Osteocyte (in vitro differentiated cells): ENCODE measurements around the gene DOLK. TPM values are rescaled to one million over a fixed set of nuclear protein-coding genes. Genes with fewer than 3 reads are reported as not detected.
A peak's percentile ranks its signal among the peaks of the same experiment; 100 is the strongest.

Experiments
- DNase-seq: peaks from one replicate; pipeline ENCODE4 v3.0.0; 2021; ENCODE audit warnings: mixed read lengths; ENCODE audit not compliant: unreplicated experiment; ENCODE audit errors: extremely low spot score
- H3K27ac Mint-ChIP-seq: one replicate; pipeline ENCODE4 v1.8.0; 2021; ENCODE audit warnings: mild to moderate bottlenecking, mixed read lengths; ENCODE audit not compliant: unreplicated experiment
- H3K27me3 Mint-ChIP-seq: one replicate; pipeline ENCODE4 v1.8.0; 2021; ENCODE audit warnings: mixed read lengths; ENCODE audit not compliant: unreplicated experiment
- H3K36me3 Mint-ChIP-seq: one replicate; pipeline ENCODE4 v1.8.0; 2021; ENCODE audit warnings: mixed read lengths; ENCODE audit not compliant: unreplicated experiment
- H3K4me1 Mint-ChIP-seq: one replicate; pipeline ENCODE4 v1.8.0; 2021; ENCODE audit warnings: mixed read lengths; ENCODE audit not compliant: unreplicated experiment
- H3K4me3 Mint-ChIP-seq: one replicate; pipeline ENCODE4 v1.8.0; 2021; ENCODE audit warnings: mild to moderate bottlenecking, moderate library complexity, mixed read lengths; ENCODE audit not compliant: unreplicated experiment
- H3K9me3 Mint-ChIP-seq: one replicate; pipeline ENCODE4 v1.8.0; 2021; ENCODE audit warnings: mixed read lengths; ENCODE audit not compliant: unreplicated experiment
- long read RNA-seq: library from polyadenylated mRNA; unstranded; transcript quantifications from one replicate; pipeline ENCODE4 v2.0.0, GENCODE V29; 2021
- total RNA-seq: library from RNA; stranded (reverse); gene quantifications from 2 replicates; pipeline ENCODE4 v1.2.1, GENCODE V29; 2021
- TF ChIP-seq, protein P1 (sequence below): fragments of 200-600 bp; sonication (generic); IDR thresholded peaks from 2 replicates; pipeline ENCODE4 v1.5.0; 2021; ENCODE audit warnings: antibody characterized with exemption, mild to moderate bottlenecking, moderate library complexity

The DOLK gene
- 27.4 and 30.5 TPM in 2 replicates for total RNA-seq
- long read RNA-seq, transcript DOLK-201 (1 exons, 2,090 nt): major isoform, 92 of 92 reads
- long read RNA-seq, partial matches to known transcripts: 0 of 92 reads
- long read RNA-seq, other reads (novel, unspliced or antisense): 0 of 92 reads

GRCh38 chr9:128947527-128948301, at the start of gene DOLK, which contains the start of gene NUP188:
DOLK (minus strand) TSS chr9:128947603; CDS start chr9:128947303, 300 bp downstream.
NUP188 (plus strand) TSS chr9:128947699; CDS start chr9:128947720, 21 bp downstream.
- peak within 1 kb of the TSS; percentile 94 for H3K27ac Mint-ChIP-seq
- H3K36me3 Mint-ChIP-seq: peaks cover 2% of the 10 kb centered on the region
- DNase-seq: peak; percentile 99
- H3K4me3 Mint-ChIP-seq: peak within 1 kb of the TSS; percentile 97
- TF ChIP-seq, protein P1, sequence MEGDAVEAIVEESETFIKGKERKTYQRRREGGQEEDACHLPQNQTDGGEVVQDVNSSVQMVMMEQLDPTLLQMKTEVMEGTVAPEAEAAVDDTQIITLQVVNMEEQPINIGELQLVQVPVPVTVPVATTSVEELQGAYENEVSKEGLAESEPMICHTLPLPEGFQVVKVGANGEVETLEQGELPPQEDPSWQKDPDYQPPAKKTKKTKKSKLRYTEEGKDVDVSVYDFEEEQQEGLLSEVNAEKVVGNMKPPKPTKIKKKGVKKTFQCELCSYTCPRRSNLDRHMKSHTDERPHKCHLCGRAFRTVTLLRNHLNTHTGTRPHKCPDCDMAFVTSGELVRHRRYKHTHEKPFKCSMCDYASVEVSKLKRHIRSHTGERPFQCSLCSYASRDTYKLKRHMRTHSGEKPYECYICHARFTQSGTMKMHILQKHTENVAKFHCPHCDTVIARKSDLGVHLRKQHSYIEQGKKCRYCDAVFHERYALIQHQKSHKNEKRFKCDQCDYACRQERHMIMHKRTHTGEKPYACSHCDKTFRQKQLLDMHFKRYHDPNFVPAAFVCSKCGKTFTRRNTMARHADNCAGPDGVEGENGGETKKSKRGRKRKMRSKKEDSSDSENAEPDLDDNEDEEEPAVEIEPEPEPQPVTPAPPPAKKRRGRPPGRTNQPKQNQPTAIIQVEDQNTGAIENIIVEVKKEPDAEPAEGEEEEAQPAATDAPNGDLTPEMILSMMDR: no peak
- no peaks in the 10 kb centered on the region for H3K9me3 Mint-ChIP-seq
- no peaks in the 10 kb centered on the region for H3K27me3 Mint-ChIP-seq
- peaks cover 22% of the 10 kb centered on the region for H3K4me1 Mint-ChIP-seq

- H3K4me3 Mint-ChIP-seq: no peak overlapping the region
- DNase-seq: no peak
- no peaks in the 10 kb centered on the region for H3K27me3 Mint-ChIP-seq
- H3K9me3 Mint-ChIP-seq: no peaks in the 10 kb centered on the region
- TF ChIP-seq, protein P1: no peak
- H3K36me3 Mint-ChIP-seq: peaks cover 48% of the 10 kb centered on the region
- H3K4me1 Mint-ChIP-seq: no peaks in the 10 kb centered on the region
- H3K27ac Mint-ChIP-seq: no peak overlapping the region
Measured at GRCh38 chr9:128995791-128996190, 48.4 kb upstream of the DOLK start.

DNA sequence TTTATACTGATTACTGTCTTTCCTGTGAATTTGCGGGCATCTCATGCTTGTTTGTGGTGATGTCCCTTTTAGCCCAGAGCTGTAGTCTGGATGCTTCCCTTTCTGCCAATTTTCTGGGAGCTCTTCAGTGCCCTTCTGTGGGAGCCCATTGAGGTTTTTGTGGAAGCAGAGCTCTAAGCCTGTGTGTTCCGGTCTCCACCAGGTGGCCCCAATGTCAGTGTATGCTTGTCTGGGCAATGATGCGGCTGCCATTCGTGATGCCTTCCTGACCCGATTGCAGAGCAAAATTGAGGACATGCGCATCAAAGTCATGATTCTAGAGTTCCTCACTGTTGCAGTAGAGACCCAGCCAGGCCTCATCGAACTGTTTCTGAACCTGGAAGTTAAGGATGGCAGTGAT, 45.6 kb upstream of the DOLK start:
- H3K9me3 Mint-ChIP-seq: no peaks in the 10 kb centered on the region
- peaks cover 37% of the 10 kb centered on the region for H3K36me3 Mint-ChIP-seq
- peaks cover 3% of the 10 kb centered on the region for H3K4me1 Mint-ChIP-seq
- no peak for DNase-seq
- no peak overlapping the region for H3K27ac Mint-ChIP-seq
- no peaks in the 10 kb centered on the region for H3K27me3 Mint-ChIP-seq
- TF ChIP-seq, protein P1: peak; percentile 35
- no peak overlapping the region for H3K4me3 Mint-ChIP-seq

DNA sequence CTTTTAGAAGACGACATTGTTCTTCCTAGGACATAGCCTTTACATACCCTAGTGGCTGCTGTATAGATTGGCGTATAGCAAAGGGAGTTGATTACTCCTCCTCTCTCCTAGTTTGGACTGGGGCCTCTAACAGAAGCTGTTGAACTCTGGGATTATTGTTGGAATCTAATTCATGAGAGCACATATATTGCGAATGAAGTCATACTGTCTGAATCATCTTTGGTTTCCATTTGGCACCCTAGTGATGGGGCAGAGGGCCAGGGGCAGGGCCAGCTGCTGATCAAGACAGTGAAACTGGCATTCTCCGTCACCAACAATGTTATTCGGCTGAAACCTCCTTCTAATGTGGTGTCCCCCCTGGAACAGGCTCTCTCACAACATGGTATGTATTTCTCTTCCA, 40.4 kb upstream of the DOLK start:
- Mint-ChIP-seq H3K27ac (peak overlapping the region; percentile 60), H3K4me3 (no peak overlapping the region), H3K27me3 (no peaks in the 10 kb centered on the region), H3K36me3 (peaks cover 35% of the 10 kb centered on the region), H3K4me1 (peaks cover 10% of the 10 kb centered on the region), H3K9me3 (no peaks in the 10 kb centered on the region)
- TF ChIP-seq, protein P1: no peak
- DNase-seq: no peak

DNA sequence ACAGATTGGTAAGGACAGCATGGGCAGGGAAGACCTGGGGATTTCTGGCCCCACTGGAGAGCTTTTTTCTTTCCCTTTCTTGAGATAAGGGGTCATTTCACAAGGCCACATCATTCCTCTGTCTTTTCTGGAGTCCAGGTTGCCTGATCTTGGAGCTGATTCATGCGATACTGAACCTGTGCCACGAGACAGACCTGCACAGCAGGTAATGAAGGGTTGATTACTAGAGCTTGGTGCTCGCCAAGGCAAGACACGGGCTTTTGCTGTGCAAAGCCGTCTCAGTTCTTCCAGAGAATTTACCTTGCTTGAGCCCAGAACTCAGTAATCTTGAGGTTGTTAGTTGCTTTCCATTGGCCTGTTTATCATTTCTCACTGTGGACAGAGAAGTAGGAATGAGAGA, 39.3 kb upstream of the DOLK start:
- H3K36me3 Mint-ChIP-seq: peaks cover 42% of the 10 kb centered on the region
- no peak overlapping the region for H3K4me3 Mint-ChIP-seq

More for the DNA sequence above, 39.3 kb upstream of the DOLK start:
- TF ChIP-seq, protein P1: no peak
- H3K27me3 Mint-ChIP-seq: no peaks in the 10 kb centered on the region
- no peak overlapping the region for H3K27ac Mint-ChIP-seq
- no peak for DNase-seq
- peaks cover 10% of the 10 kb centered on the region for H3K4me1 Mint-ChIP-seq
- H3K9me3 Mint-ChIP-seq: no peaks in the 10 kb centered on the region
